HepG2 (cell line): ENCODE results near the gene HLCS. TPM values are rescaled to one million over a fixed set of nuclear protein-coding genes. Genes with fewer than 3 reads are reported as not detected.

Experiments used
- ATAC-seq: fragments of 200-7000 bp; cut with Tn5 transposase; 3 replicates; pipeline ENCODE4 v1.9.1; 2020; ENCODE audit warnings: mild to moderate bottlenecking, moderate library complexity
- BruUV-seq: library from RNA; stranded (reverse); fragments of 400-500 nt; replicated peaks from 2 replicates; lab custom pipeline; 2021; lab: Mats Ljungman, UMichigan
- CTCF ChIA-PET: fragments of 300-600 bp; formaldehyde crosslinking; extraction: SDS; loops from one replicate; lab custom pipeline; 2021; ENCODE audit warnings: low total read pairs, inconsistent platforms, low intra/inter-chr PET ratio; lab: Yijun Ruan, JAX
- POLR2A ChIA-PET: fragments of 350-600 bp; sonication (Branson Sonifier 250); formaldehyde crosslinking; loops from one replicate; lab custom pipeline; 2020; ENCODE audit warnings: antibody characterized with exemption, inconsistent platforms; lab: Yijun Ruan, JAX
- DNase-seq: peaks from one replicate; pipeline ENCODE4 v3.0.0-alpha.2; 2015; ENCODE audit warnings: low spot score
- FAIRE-seq: peaks from 3 replicates; lab custom pipeline; 2011; peaks lifted over from hg19 to GRCh38; lab: Jason Lieb, UNC
- H2AFZ ChIP-seq: one replicate; pipeline ENCODE4 v1.6.1; 2011; ENCODE audit warnings: low read length, inconsistent platforms
- H3K27ac ChIP-seq: fragments of 300-600 bp; 3 replicates; pipeline ENCODE4 v1.8.0; 2011; ENCODE audit warnings: mixed run types, mild to moderate bottlenecking, mixed read lengths, low read length, inconsistent platforms; ENCODE audit not compliant: insufficient read depth; ENCODE audit errors: extremely low read length
- H3K27me3 ChIP-seq, 2 experiments: fragments of 200-600 bp in 1 of 2; 2 replicates in 1 of 2; 3 replicates in 1 of 2; pipeline versions ENCODE4 v1.6.0 to v1.8.0; 2011; ENCODE audit warnings: low read length in 2 of 2, mild to moderate bottlenecking in 2 of 2, moderate library complexity in 2 of 2, inconsistent platforms in 1 of 2; ENCODE audit not compliant: insufficient read depth in 2 of 2, control insufficient read depth in 1 of 2
- H3K36me3 ChIP-seq, 2 experiments: fragments of 200-600 bp in 1 of 2; replicated peaks in 1 of 2; 2 replicates in 1 of 2; 3 replicates in 1 of 2; pipeline versions ENCODE4 v1.5.1 to v1.8.0; 2011; ENCODE audit warnings: low read length in 2 of 2, inconsistent platforms in 1 of 2; ENCODE audit not compliant: insufficient read depth in 2 of 2, control insufficient read depth in 1 of 2
- H3K4me1 ChIP-seq: 2 replicates; pipeline ENCODE4 v1.5.1; 2012; ENCODE audit warnings: low read length, inconsistent platforms; ENCODE audit not compliant: insufficient read depth
- H3K4me2 ChIP-seq: 2 replicates; pipeline ENCODE4 v1.6.0; 2011; ENCODE audit warnings: low read depth, low read length, inconsistent platforms
- H3K4me3 ChIP-seq, 3 experiments: fragments of 200-600 bp in 1 of 3; sonication (generic), shearing (Covaris generic) in 1 of 3; replicated peaks in 1 of 3; 2 replicates each; pipeline ENCODE4 v1.5.1; 2011 to 2016; ENCODE audit warnings: low read length in 3 of 3, inconsistent platforms in 2 of 3, low read depth in 2 of 3, mild to moderate bottlenecking in 2 of 3, control low read depth in 1 of 3, mixed read lengths in 1 of 3; ENCODE audit not compliant: insufficient read depth in 1 of 3
- H3K79me2 ChIP-seq: one replicate; pipeline ENCODE4 v1.6.1; 2011; ENCODE audit warnings: low read length, inconsistent platforms; ENCODE audit not compliant: insufficient read depth
- H3K9ac ChIP-seq: 2 replicates; pipeline ENCODE4 v1.6.0; 2011; ENCODE audit warnings: mild to moderate bottlenecking, low read depth, low read length, inconsistent platforms; ENCODE audit not compliant: insufficient read depth
- H3K9me3 ChIP-seq: 2 replicates; pipeline ENCODE4 v1.5.1; 2012; ENCODE audit warnings: mild to moderate bottlenecking, low read length
- H4K20me1 ChIP-seq: 2 replicates; pipeline ENCODE4 v1.6.0; 2011; ENCODE audit warnings: inconsistent platforms, mild to moderate bottlenecking, low read length, moderate library complexity; ENCODE audit not compliant: insufficient read depth
- ERF ChIP-seq: IDR thresholded peaks from 2 replicates; pipeline ENCODE4 v1.6.1; 2018; ENCODE audit warnings: missing biosample characterization, missing genetic modification reagents
- FOXC1 ChIP-seq: sonication (generic); formaldehyde crosslinking; IDR thresholded peaks from 2 replicates; pipeline ENCODE4 v1.8.0; 2022; ENCODE audit warnings: mild to moderate bottlenecking, missing genetic modification reagents, borderline replicate concordance
- KLF16 ChIP-seq, 2 experiments: sonication (generic) in 1 of 2; formaldehyde crosslinking in 1 of 2; IDR thresholded peaks; 2 replicates each; pipeline versions ENCODE4 v1.6.1 to v1.8.0; 2016 to 2023; ENCODE audit warnings: missing genetic modification reagents in 2 of 2, missing compliant biosample characterization in 1 of 2
- MAFF ChIP-seq: IDR thresholded peaks from 2 replicates; pipeline ENCODE4 v1.6.1; 2011; ENCODE audit warnings: low read depth, low read length, improper control_type of control experiment
- MAFK ChIP-seq, 2 experiments: IDR thresholded peaks in 1 of 2; conservative IDR thresholded peaks in 1 of 2; 2 replicates each; pipeline ENCODE4 v1.6.1; 2011; ENCODE audit warnings: improper control_type of control experiment in 2 of 2, low read length in 2 of 2
- MAZ ChIP-seq, 2 experiments: sonication (generic) in 1 of 2; formaldehyde crosslinking in 1 of 2; IDR thresholded peaks; 2 replicates each; pipeline versions ENCODE4 v1.5.0 to v1.6.1; 2012 to 2020; ENCODE audit warnings: low read depth in 2 of 2, mild to moderate bottlenecking in 2 of 2, borderline replicate concordance in 1 of 2, improper control_type of control experiment in 1 of 2, low read length in 1 of 2, missing genetic modification reagents in 1 of 2, moderate library complexity in 1 of 2
- MYC ChIP-seq: sonication (generic); formaldehyde crosslinking; IDR thresholded peaks from 2 replicates; pipeline ENCODE4 v1.9.0; 2021; ENCODE audit warnings: missing genetic modification reagents, borderline replicate concordance
- NKX3-1 ChIP-seq: sonication (generic); formaldehyde crosslinking; IDR thresholded peaks from 2 replicates; pipeline ENCODE4 v1.5.0; 2020; ENCODE audit warnings: missing genetic modification reagents
- PLSCR1 ChIP-seq: sonication (generic); formaldehyde crosslinking; IDR thresholded peaks from 2 replicates; pipeline ENCODE4 v1.5.0; 2020; ENCODE audit warnings: missing genetic modification reagents, mild to moderate bottlenecking, borderline replicate concordance
- SIX1 ChIP-seq: sonication (generic); formaldehyde crosslinking; IDR thresholded peaks from 2 replicates; pipeline ENCODE4 v1.4.0; 2020; ENCODE audit warnings: missing genetic modification reagents, borderline replicate concordance
- ZBTB39 ChIP-seq: sonication (generic); formaldehyde crosslinking; IDR thresholded peaks from 2 replicates; pipeline ENCODE4 v1.5.0; 2020; ENCODE audit warnings: missing genetic modification reagents
- ZNF17 ChIP-seq: sonication (generic); formaldehyde crosslinking; IDR thresholded peaks from 2 replicates; pipeline ENCODE4 v1.5.0; 2020; ENCODE audit warnings: mild to moderate bottlenecking, missing genetic modification reagents
- ZNF317 ChIP-seq: sonication (generic); formaldehyde crosslinking; IDR thresholded peaks from 2 replicates; pipeline ENCODE4 v1.5.0; 2020; ENCODE audit warnings: mild to moderate bottlenecking, missing genetic modification reagents
- ZNF510 ChIP-seq: sonication (generic); formaldehyde crosslinking; IDR thresholded peaks from 2 replicates; pipeline ENCODE4 v1.4.0; 2020; ENCODE audit warnings: low read depth, mild to moderate bottlenecking, missing genetic modification reagents
- ZNF775 ChIP-seq: sonication (generic); formaldehyde crosslinking; IDR thresholded peaks from 2 replicates; pipeline ENCODE4 v1.4.0; 2020; ENCODE audit warnings: missing genetic modification reagents, mild to moderate bottlenecking, moderate library complexity, borderline replicate concordance
- ZNF776 ChIP-seq: sonication (generic); formaldehyde crosslinking; IDR thresholded peaks from 2 replicates; pipeline ENCODE4 v1.4.0; 2020; ENCODE audit warnings: mild to moderate bottlenecking, missing genetic modification reagents
- ZNF816 ChIP-seq: sonication (generic); formaldehyde crosslinking; IDR thresholded peaks from 2 replicates; pipeline ENCODE4 v1.8.0; 2022; ENCODE audit warnings: missing genetic modification reagents, mild to moderate bottlenecking, borderline replicate concordance
- WGBS: methylation state at CpG from one replicate; pipeline ENCODE4 v1.1.6; 2017; ENCODE audit warnings: low lambda C conversion rate; 5-methylcytosine and 5-hydroxymethylcytosine counted together
- in situ Hi-C: cut with HindIII; loops from 2 replicates; pipeline ENCODE4 v1.10.0; 2017; ENCODE audit warnings: low pct_unique_long_range_greater_than_20kb; ENCODE audit not compliant: extremely low pct_ligation_motif_present
- intact Hi-C: fragments of 100-400 bp; cut with micrococcal nuclease; formaldehyde crosslinking; loops from one replicate; pipeline ENCODE4 v1.10.0; 2022; ENCODE audit not compliant: unreplicated experiment
- polyA plus RNA-seq, 8 experiments: library from polyadenylated mRNA; depleted of rRNA in 3 of 8; stranded (reverse) in 7 of 8; unstranded in 1 of 8; fragments of >200 nt; fragmentation: Illumina TruSeq in 4 of 8; extraction: Trizol in 4 of 8; gene quantifications; 2 replicates each; pipeline versions ENCODE4 v1.2.1 to v1.2.3, GENCODE V29; 2011 to 2016; ENCODE audit warnings: low read depth in 4 of 8, missing spikeins in 1 of 8, mixed read lengths in 1 of 8; ENCODE audit not compliant: insufficient read depth in 1 of 8
- total RNA-seq, 5 experiments: library from RNA; depleted of rRNA; stranded (reverse); fragments of >200 nt; fragmentation: Illumina TruSeq; extraction: Trizol; gene quantifications; 2 replicates each; pipeline ENCODE4 v1.2.3, GENCODE V29; 2016; ENCODE audit warnings: low read depth in 1 of 5

The HLCS gene
- total and polyA plus RNA-seq, 2 of the 13 experiments (the other 11 are each of a cell fraction or from before 2014, with no cell fraction given) = 7.9 to 12.3 TPM

- no peak overlapping the region for H3K4me2 ChIP-seq
- POLR2A ChIA-PET = no interaction called here
- in situ Hi-C loops = no loop called here
- no peak overlapping the region for H3K9ac ChIP-seq
- intact Hi-C loops = no loop called here
- no peaks in the 10 kb centered on the region for H3K4me1 ChIP-seq
- no peaks in the 10 kb centered on the region for H3K9me3 ChIP-seq
- WGBS = 95% methylated on average over 7 of the region's 7 CpGs
- H3K79me2 ChIP-seq = no peaks in the 10 kb centered on the region
- H3K27ac ChIP-seq = no peak overlapping the region
- H3K4me3 ChIP-seq = no peak overlapping the region
- no peak for TF ChIP-seq NKX3-1
- TF ChIP-seq MAFF = 0 out of 2 replicates have a peak, but pooled peaks have one; percentile 8
- peak; percentile 11 to 42; a peak in 2 of 4 replicates for TF ChIP-seq MAFK (conservative IDR thresholded peaks at IDR 0.05 in 1 of 2, IDR thresholded peaks at IDR 0.05 in 1 of 2; ENCODE audit: low read length in 2 of 2)
- no peak for TF ChIP-seq ZNF775 (CRISPR knock-in tag)
- TF ChIP-seq MYC (CRISPR knock-in tag) = no peak
- no peak for TF ChIP-seq KLF16 (CRISPR knock-in tag; IDR thresholded peaks at IDR 0.05)
- no peak for TF ChIP-seq PLSCR1 (CRISPR knock-in tag)
- DNase-seq (no peak), ATAC-seq (no peak), FAIRE-seq (no peak)
- H2AFZ ChIP-seq = no peak overlapping the region
- no TSS peak for BruUV-seq
- CTCF ChIA-PET = no interaction called here
- no peaks in the 10 kb centered on the region for H4K20me1 ChIP-seq
- no peaks in the 10 kb centered on the region for H3K36me3 ChIP-seq
- no peaks in the 10 kb centered on the region for H3K27me3 ChIP-seq
These were observed 175.9 kb downstream of the HLCS start for GRCh38 chr21:36790616-36791015.

- intact Hi-C loops (no loop called here), in situ Hi-C loops (no loop called here)
- Histone ChIP-seq H2AFZ (no peak overlapping the region), H3K9me3 (no peaks in the 10 kb centered on the region), H3K36me3 (no peaks in the 10 kb centered on the region), H3K4me1 (no peaks in the 10 kb centered on the region), H3K79me2 (no peaks in the 10 kb centered on the region), H3K4me2 (no peak overlapping the region), H4K20me1 (no peaks in the 10 kb centered on the region), H3K27me3 (no peaks in the 10 kb centered on the region), H3K9ac (no peak overlapping the region), H3K4me3 (no peak overlapping the region), H3K27ac (no peak overlapping the region)
- BruUV-seq = no TSS peak
- WGBS = 70% methylated on average over 9 of the region's 12 CpGs
- ATAC-seq (no peak), FAIRE-seq (no peak), DNase-seq (no peak)
- ChIA-PET CTCF (no interaction called here), POLR2A (no interaction called here)
- TF ChIP-seq ZNF317 (CRISPR knock-in tag) (no peak), ZNF776 (CRISPR knock-in tag) (no peak), FOXC1 (CRISPR knock-in tag) (no peak), MAZ (IDR thresholded peaks at IDR 0.05; ENCODE audit: borderline replicate concordance, low read depth, low read length) (no peak), MAZ (CRISPR knock-in tag; IDR thresholded peaks at IDR 0.05; ENCODE audit: low read depth) (no peak), ZNF816 (CRISPR knock-in tag) (no peak), ERF (CRISPR knock-in tag) (no peak), ZNF17 (CRISPR knock-in tag) (no peak), ZNF510 (CRISPR knock-in tag) (no peak), SIX1 (CRISPR knock-in tag) (no peak), ZBTB39 (CRISPR knock-in tag) (no peak)
These were observed 178.3 kb downstream of the HLCS start for GRCh38 chr21:36788120-36788638.
